ENCODE data around the gene TMEM40.

GRCh38 chr3:12734960-12735359 is 24.1 kb downstream of the TMEM40 start:
- TF ChIP-seq CTCF (IDR thresholded peaks at IDR 0.05; ENCODE audit: low read depth, low read length) (no peak), EZH2phosphoT487 (IDR thresholded peaks at IDR 0.05; ENCODE audit: low read depth) (no peak)

Measured in OCI-LY3 (cell line).